Uterus (tissue), 4 donors: ENCODE results near the gene MOSPD3. TPM values are rescaled to one million over a fixed set of nuclear protein-coding genes. Genes with fewer than 3 reads are reported as not detected.

Experiments used
- DNase-seq, 2 donors: peaks; one replicate each; pipeline ENCODE4 v3.0.0-alpha.2; 2019 to 2020
- H3K27ac ChIP-seq, 2 donors: fragments of 200-600 bp; sonication (generic); 1 replicate in 1 of 2; 2 replicates in 1 of 2; pipeline ENCODE4 v1.5.1; 2016 to 2018
- H3K27me3 ChIP-seq, 2 donors: fragments of 200-600 bp; sonication (generic); one replicate each; pipeline ENCODE4 v1.5.1; 2018 to 2019; ENCODE audit warnings: control low read depth in 1 of 2
- H3K36me3 ChIP-seq, 2 donors: fragments of 200-600 bp; sonication (generic); one replicate each; pipeline ENCODE4 v1.5.1; 2019; ENCODE audit warnings: control low read depth in 1 of 2
- H3K4me1 ChIP-seq, 2 donors: fragments of 200-600 bp; sonication (generic); one replicate each; pipeline ENCODE4 v1.5.1; 2018 to 2019; ENCODE audit warnings: control low read depth in 1 of 2
- H3K4me3 ChIP-seq, 2 donors: fragments of 200-600 bp; sonication (generic); 1 replicate in 1 of 2; 2 replicates in 1 of 2; pipeline ENCODE4 v1.5.1; 2018 to 2019; ENCODE audit warnings: mild to moderate bottlenecking in 1 of 2
- H3K9me3 ChIP-seq, 2 donors: fragments of 200-600 bp; sonication (generic); one replicate each; pipeline ENCODE4 v1.5.1; 2019; ENCODE audit warnings: control low read depth in 1 of 2
- CTCF ChIP-seq, 4 experiments: fragments of 200-600 bp in 2 of 4; fragments of 450-650 bp in 2 of 4; sonication (generic) in 2 of 4; IDR thresholded peaks; one replicate each; pipeline ENCODE4 v1.5.1; 2016 to 2019; ENCODE audit warnings: antibody characterized with exemption in 4 of 4, mild to moderate bottlenecking in 2 of 4, moderate library complexity in 1 of 4
- POLR2A ChIP-seq, 2 donors: fragments of 450-650 bp; IDR thresholded peaks; one replicate each; pipeline ENCODE4 v1.6.1; 2016; ENCODE audit warnings: antibody characterized with exemption in 2 of 2, mild to moderate bottlenecking in 1 of 2, moderate library complexity in 1 of 2
- intact Hi-C: fragments of 100-400 bp; cut with DNase I; formaldehyde crosslinking; loops from one replicate; pipeline ENCODE4 v1.15.1; 2023; ENCODE audit warnings: low total_unique reads
- total RNA-seq, 4 donors: library from RNA; depleted of rRNA in 3 of 4; stranded (reverse); fragments of >200 nt in 3 of 4; gene quantifications; one replicate each; pipeline versions ENCODE4 v1.1.0 to v1.2.4, GENCODE V29; 2014 to 2023
- donor health status: DM: yes; HTN: yes; CAD: no.

Gene MOSPD3
- total RNA-seq, 4 donors from 2014 or later = 1.3 to 35.3 (median 15.1) TPM

- H3K27ac ChIP-seq = no peak overlapping the region
- no peaks in the 10 kb centered on the region for H3K36me3 ChIP-seq
- H3K9me3 ChIP-seq = no peaks in the 10 kb centered on the region
- peaks cover 0 to 3% of the 10 kb centered on the region in 2 donors for H3K27me3 ChIP-seq
- H3K4me1 ChIP-seq = peaks cover 0 to 4% of the 10 kb centered on the region in 2 donors
- intact Hi-C loops = no loop called here
- H3K4me3 ChIP-seq = no peak overlapping the region
- TF ChIP-seq POLR2A (IDR thresholded peaks at IDR 0.05) (no peak), CTCF (IDR thresholded peaks at IDR 0.05) (no peak)
- no peak for DNase-seq
These were observed 16.9 kb downstream of the MOSPD3 start for GRCh38 chr7:100629117-100629716.

GRCh38 chr7:100630066-100630465 is 17.7 kb downstream of the MOSPD3 start:
- Histone ChIP-seq H3K27me3 (peaks cover 0 to 3% of the 10 kb centered on the region in 2 donors), H3K36me3 (no peaks in the 10 kb centered on the region), H3K27ac (no peak overlapping the region), H3K9me3 (no peaks in the 10 kb centered on the region), H3K4me1 (peaks cover 0 to 4% of the 10 kb centered on the region in 2 donors), H3K4me3 (no peak overlapping the region)
- TF ChIP-seq POLR2A (IDR thresholded peaks at IDR 0.05) (no peak), CTCF (IDR thresholded peaks at IDR 0.05) (no peak)
- intact Hi-C loops = no loop called here
- DNase-seq = no peak

- Histone ChIP-seq H3K27me3 (peaks cover 0 to 3% of the 10 kb centered on the region in 2 donors), H3K27ac (no peak overlapping the region), H3K36me3 (no peaks in the 10 kb centered on the region), H3K4me3 (peak overlapping the region in 1 of 2 donors; percentile 16), H3K4me1 (peaks cover 0 to 4% of the 10 kb centered on the region in 2 donors), H3K9me3 (no peaks in the 10 kb centered on the region)
- intact Hi-C loops = no loop called here
- peak in 1 of 2 donors; percentile 30 for DNase-seq
- TF ChIP-seq CTCF (IDR thresholded peaks at IDR 0.05) (peak in 2 of 4 experiments; percentile 23 to 26), POLR2A (IDR thresholded peaks at IDR 0.05) (peak in 1 of 2 donors; percentile 24)
These were observed 20.8 kb downstream of the MOSPD3 start for GRCh38 chr7:100632951-100633717.

GRCh38 chr7:100639995-100640516 is 27.7 kb downstream of the MOSPD3 start:
- TF ChIP-seq POLR2A (IDR thresholded peaks at IDR 0.05) (no peak), CTCF (IDR thresholded peaks at IDR 0.05) (no peak)
- DNase-seq = no peak
- H3K4me1 ChIP-seq = no peaks in the 10 kb centered on the region
- intact Hi-C loops = no loop called here
- H3K36me3 ChIP-seq = no peaks in the 10 kb centered on the region
- H3K9me3 ChIP-seq = no peaks in the 10 kb centered on the region
- no peak overlapping the region for H3K27ac ChIP-seq
- no peaks in the 10 kb centered on the region for H3K27me3 ChIP-seq
- H3K4me3 ChIP-seq = no peak overlapping the region
